Left ventricle myocardium inferior (tissue), 1 donor: ENCODE data around the gene TNS3. TPM values are rescaled to one million over a fixed set of nuclear protein-coding genes. Genes with fewer than 3 reads are reported as not detected.

Experiments used
- DNase-seq: peaks from one replicate; pipeline ENCODE4 v3.0.0-alpha.2; 2020
- H3K27ac ChIP-seq: fragments of 200-600 bp; replicated peaks from 2 replicates; pipeline ENCODE4 v1.8.0; 2021
- H3K27me3 ChIP-seq: fragments of 200-600 bp; 2 replicates; pipeline ENCODE4 v1.8.0; 2021; ENCODE audit warnings: low read depth
- H3K36me3 ChIP-seq: fragments of 200-600 bp; 2 replicates; pipeline ENCODE4 v1.8.0; 2021
- H3K4me1 ChIP-seq: fragments of 200-600 bp; 2 replicates; pipeline ENCODE4 v1.8.0; 2021
- H3K4me3 ChIP-seq: fragments of 200-600 bp; 2 replicates; pipeline ENCODE4 v1.8.0; 2021; ENCODE audit warnings: mild to moderate bottlenecking, moderate library complexity
- H3K9me3 ChIP-seq: fragments of 200-600 bp; replicated peaks from 2 replicates; pipeline ENCODE4 v1.8.0; 2021
- intact Hi-C: fragments of 100-400 bp; cut with micrococcal nuclease; formaldehyde crosslinking; loops from one replicate; pipeline ENCODE4 v1.11.0; 2022
- total RNA-seq: library from RNA; stranded (reverse); fragmentation: NEBNext Ultra II Directional; extraction: Animal tissue kit (Norgen Biotek cat#: 25700); gene quantifications from one replicate; pipeline ENCODE4 v1.2.1, GENCODE V29; 2021
- TF ChIP-seq, protein P1 (sequence below): fragments of 200-600 bp; IDR thresholded peaks from 2 replicates; pipeline ENCODE4 v1.8.0; 2021; ENCODE audit warnings: antibody characterized with exemption, mild to moderate bottlenecking, borderline replicate concordance
- donor health status: DM: no; HTN: yes; CAD: no; lungs with severe emphysema.

Gene TNS3
- total RNA-seq, 1 donor from 2014 or later = 40.6 TPM

DNA sequence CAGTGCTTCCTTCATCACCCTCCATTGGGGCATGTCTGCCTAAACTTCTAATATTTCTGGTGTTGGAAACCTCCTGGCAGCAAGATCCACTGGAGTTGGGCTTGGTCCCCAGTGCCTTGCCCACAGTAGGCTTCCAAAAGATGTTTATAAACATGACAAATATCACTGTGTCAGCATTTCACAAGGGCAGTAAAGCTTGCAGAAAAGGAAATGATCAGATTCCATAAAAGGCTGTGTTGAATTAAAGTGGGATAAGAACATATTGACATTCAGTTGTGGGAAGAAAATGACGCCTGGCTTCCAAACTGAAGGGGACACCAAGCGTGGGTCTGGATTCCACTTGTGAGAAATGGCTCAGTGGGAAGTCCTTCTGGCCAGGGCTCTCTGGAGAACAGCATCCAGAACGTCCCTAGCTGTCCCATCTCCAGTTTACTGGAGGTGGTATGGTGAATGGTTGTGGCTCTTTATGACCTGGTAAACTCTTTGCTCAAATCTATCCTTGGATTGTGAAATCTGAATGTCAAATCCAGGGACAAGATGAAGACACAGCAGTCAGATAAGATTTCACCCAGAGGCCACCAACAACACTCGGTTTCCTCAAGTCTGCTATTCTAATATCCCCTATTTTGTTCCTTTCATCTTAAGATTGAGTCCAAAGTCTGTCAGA lies 287.2 kb downstream of the TNS3 start:
- Histone ChIP-seq H3K36me3 (peaks cover 58% of the 10 kb centered on the region), H3K9me3 (no peaks in the 10 kb centered on the region), H3K27ac (peak overlapping the region; percentile 75), H3K27me3 (no peaks in the 10 kb centered on the region), H3K4me3 (no peak overlapping the region), H3K4me1 (peaks cover 56% of the 10 kb centered on the region)
- TF ChIP-seq, protein P1, sequence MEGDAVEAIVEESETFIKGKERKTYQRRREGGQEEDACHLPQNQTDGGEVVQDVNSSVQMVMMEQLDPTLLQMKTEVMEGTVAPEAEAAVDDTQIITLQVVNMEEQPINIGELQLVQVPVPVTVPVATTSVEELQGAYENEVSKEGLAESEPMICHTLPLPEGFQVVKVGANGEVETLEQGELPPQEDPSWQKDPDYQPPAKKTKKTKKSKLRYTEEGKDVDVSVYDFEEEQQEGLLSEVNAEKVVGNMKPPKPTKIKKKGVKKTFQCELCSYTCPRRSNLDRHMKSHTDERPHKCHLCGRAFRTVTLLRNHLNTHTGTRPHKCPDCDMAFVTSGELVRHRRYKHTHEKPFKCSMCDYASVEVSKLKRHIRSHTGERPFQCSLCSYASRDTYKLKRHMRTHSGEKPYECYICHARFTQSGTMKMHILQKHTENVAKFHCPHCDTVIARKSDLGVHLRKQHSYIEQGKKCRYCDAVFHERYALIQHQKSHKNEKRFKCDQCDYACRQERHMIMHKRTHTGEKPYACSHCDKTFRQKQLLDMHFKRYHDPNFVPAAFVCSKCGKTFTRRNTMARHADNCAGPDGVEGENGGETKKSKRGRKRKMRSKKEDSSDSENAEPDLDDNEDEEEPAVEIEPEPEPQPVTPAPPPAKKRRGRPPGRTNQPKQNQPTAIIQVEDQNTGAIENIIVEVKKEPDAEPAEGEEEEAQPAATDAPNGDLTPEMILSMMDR = no peak
- intact Hi-C loops = no loop called here
- DNase-seq = no peak

DNA sequence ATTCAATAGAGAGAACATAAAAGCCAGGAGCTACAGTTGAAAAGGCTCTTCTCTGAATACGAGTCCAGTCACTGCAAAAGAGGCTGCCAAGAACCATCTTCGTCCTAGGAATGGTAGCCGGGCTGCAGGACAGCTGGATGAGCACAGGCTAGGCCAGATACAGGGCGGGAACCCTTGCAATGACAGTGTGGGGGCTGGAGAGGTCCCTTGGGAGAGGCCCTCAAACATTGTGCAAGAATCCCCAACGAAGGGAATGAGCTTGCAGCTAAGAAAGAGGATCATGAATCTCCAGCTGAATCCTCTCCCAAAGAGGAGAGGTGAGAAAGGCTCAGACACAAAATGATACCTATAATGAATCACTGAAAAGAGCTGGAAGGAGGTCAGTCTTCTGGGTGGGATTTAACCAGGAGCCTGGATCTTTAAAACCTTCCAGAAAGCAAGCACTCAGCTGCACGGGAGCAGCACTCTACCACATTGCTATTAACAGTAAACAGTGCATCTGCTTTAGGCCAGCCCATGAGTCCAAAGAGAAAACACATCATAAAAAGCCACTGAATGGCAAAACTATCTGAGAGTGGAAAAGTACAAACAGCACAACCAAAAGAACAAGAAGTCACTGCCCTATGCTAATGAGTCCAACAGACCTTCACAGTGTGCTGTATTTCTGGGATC lies 287.9 kb downstream of the TNS3 start:
- intact Hi-C loops = no loop called here
- TF ChIP-seq, protein P1 = no peak
- H3K27me3 ChIP-seq = no peaks in the 10 kb centered on the region
- H3K36me3 ChIP-seq = peaks cover 58% of the 10 kb centered on the region
- H3K27ac ChIP-seq = peak overlapping the region; percentile 75
- H3K9me3 ChIP-seq = no peaks in the 10 kb centered on the region
- peak; percentile 47 for DNase-seq
- H3K4me3 ChIP-seq = no peak overlapping the region
- peaks cover 56% of the 10 kb centered on the region for H3K4me1 ChIP-seq

DNA sequence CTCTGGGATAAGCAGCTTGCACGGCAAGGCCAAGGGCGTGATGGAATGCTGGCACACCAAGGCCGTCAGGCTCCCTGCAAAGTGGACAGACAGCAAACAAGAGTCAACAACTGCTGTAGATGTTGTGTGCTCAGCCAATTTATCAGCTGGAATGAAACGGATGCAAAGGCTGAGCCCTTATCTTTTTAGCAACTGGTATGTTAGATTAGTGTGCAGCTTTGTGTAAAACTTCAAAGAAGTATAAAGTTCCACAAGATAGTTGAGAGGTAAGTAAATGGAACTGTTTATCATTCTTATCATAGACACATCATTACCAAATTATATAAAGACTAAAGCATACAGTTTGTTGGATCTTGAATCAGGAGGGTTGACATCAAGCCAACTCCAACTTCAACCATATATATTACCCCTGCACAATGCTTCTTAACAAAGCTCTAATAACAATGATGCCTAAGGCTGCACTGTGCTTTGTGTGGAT lies 289.0 kb downstream of the TNS3 start:
- peaks cover 65% of the 10 kb centered on the region for H3K4me1 ChIP-seq
- peak overlapping the region; percentile 75 for H3K27ac ChIP-seq
- H3K36me3 ChIP-seq = peaks cover 54% of the 10 kb centered on the region

DNA sequence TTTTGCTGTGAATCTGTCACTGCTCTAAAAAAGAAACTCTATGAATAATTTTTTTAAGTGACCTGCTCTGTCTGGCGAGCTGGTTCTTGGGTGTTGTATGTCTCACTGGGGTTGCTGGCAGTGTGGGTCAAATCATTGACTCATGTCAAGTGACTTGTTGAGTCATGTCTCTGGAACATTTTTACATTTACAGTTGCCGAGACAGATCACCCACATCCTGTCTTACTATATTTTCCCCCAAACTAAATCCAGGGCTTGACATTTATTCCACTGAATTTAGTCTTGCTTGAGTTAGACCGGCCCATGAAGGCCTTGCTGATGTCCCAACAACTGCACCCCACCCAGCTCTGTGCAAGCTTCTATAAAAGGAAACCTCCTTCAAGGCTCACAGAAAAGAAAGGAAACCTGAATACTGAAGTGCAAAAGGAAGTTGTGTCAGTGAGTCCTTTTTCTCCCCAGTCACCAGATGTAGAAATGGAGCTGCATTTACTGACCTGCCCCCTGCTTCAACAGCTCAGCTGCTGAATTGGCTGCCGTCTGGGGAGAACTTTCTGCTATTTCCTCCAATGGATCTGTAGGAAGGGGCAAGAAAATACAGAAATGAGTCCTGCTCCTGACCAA lies 290.3 kb downstream of the TNS3 start:
- Histone ChIP-seq H3K27ac (peak overlapping the region; percentile 75), H3K27me3 (no peaks in the 10 kb centered on the region), H3K4me3 (no peak overlapping the region), H3K4me1 (peaks cover 76% of the 10 kb centered on the region), H3K9me3 (no peaks in the 10 kb centered on the region), H3K36me3 (peaks cover 48% of the 10 kb centered on the region)
- no peak for DNase-seq
- intact Hi-C loops = no loop called here
- TF ChIP-seq, protein P1 = no peak

More for the DNA sequence above, 289.0 kb downstream of the TNS3 start:
- TF ChIP-seq, protein P1 = no peak
- no peak overlapping the region for H3K4me3 ChIP-seq
- H3K9me3 ChIP-seq = no peaks in the 10 kb centered on the region
- intact Hi-C loops = no loop called here
- no peaks in the 10 kb centered on the region for H3K27me3 ChIP-seq
- no peak for DNase-seq

DNA sequence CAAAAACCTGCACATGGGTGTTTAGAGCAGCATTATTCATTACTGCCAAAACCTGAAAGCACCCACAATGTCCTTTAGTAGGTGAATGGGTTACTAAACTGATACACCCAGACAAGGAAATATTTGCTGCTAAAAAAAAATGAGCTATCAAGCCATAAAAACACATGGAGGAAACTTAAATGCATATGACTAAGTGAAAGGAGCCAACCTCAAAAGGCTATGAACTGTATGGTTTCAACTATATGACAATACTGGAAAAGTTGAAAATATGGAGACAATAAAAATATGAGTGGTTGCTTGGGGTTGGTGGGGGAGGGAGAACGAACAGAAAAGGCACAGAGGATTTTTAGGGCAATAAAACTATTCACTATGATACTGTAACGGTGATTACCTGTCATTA lies 291.0 kb downstream of the TNS3 start:
- TF ChIP-seq, protein P1 = no peak
- Histone ChIP-seq H3K27me3 (no peaks in the 10 kb centered on the region), H3K9me3 (no peaks in the 10 kb centered on the region), H3K27ac (peak overlapping the region; percentile 75), H3K4me3 (no peak overlapping the region), H3K36me3 (peaks cover 46% of the 10 kb centered on the region), H3K4me1 (peaks cover 83% of the 10 kb centered on the region)
- DNase-seq = no peak
- intact Hi-C loops = no loop called here
